ENCODE measurements around the gene PUM2.

The PUM2 gene

DNA sequence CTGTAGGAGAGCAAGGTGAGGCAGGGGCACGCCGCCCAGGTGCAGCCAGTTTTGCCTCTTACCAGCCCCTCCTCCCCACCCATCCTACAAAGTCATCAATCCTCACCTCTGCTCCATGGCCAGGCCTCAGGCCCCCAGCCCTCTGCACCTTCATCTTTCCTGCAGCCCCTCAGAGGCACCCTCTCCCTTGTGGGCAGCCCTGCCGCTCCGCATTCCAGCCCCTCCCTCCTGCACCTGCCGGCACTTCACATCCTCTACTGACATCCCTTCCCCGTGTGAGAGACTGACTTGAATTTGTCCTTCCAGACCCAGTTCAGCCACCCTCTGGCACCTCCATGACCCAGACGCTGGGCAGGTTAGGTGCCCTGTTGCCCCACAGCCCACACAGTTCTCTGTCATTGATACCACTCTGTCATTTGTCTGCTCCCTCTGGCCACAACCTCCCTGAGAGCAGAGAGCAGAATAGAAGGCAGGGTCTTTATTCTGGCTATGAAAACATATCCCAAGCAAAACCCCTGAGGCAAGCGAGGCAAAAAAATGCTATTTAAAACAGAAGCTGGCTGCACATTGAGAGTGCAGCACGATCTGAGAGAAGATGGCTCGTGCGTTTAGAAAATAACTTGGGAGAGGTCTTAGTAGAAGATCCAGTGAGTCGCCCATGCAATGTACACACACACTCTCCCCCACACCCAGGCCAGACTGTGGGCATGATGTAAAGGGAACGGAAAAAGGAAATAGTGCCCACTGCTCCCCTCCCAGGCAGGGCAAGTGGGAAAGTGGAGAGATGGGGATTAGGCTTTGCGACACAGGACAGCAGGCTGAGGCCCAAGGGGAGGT lies 151.6 kb downstream of the PUM2 start:
- no peak for DNase-seq (ENCODE audit: low read depth)
